Measurements from ENCODE around the gene PPP2R3A. TPM values are rescaled to one million over a fixed set of nuclear protein-coding genes. Genes with fewer than 3 reads are reported as not detected.

The PPP2R3A gene
- total and polyA plus RNA-seq, 2 donors (not counting 3 experiments of a cell fraction or from before 2014, with no cell fraction given): 3.3 to 14.6 TPM

GRCh38 chr3:136070334-136070733, 104.8 kb downstream of the PPP2R3A start:
- BruUV-seq (replicated peaks): no TSS peak
- ChIA-PET CTCF (interaction anchor here (1.2 to 5.7 kb wide), 5 partner anchors 9 to 944 kb away, joined by 3 to 62 read pairs (median 3); partner anchors contain the start of gene STAG1), POLR2A (interaction anchor here (0.6 kb wide), 1 partner anchor 1584 kb away, joined by 4 read pairs; the partner anchor contains the start of genes ANAPC13 and CEP63)
- H2AFZ ChIP-seq (ENCODE audit: low read depth, low read length): no peak overlapping the region
- no peaks in the 10 kb centered on the region for H4K20me1 ChIP-seq (replicated peaks; ENCODE audit: control insufficient read depth, extremely low read depth, insufficient read depth, low read length)
- DNase-seq (ENCODE audit: low read depth, low spot score) (no peak), FAIRE-seq (no peak)
- H3K4me3 ChIP-seq (replicated peaks in 1 of 3; ENCODE audit: insufficient read depth in 1 of 3, low read depth in 1 of 3, low read length in 3 of 3): no peak overlapping the region
- no peak overlapping the region for H3K9ac ChIP-seq (replicated peaks; ENCODE audit: extremely low read depth, insufficient read depth, low read length)
- intact Hi-C loops (cut with micrococcal nuclease): loop anchor here (10.0 kb wide), 1 partner anchor 474 kb away; no protein-coding TSS in a partner anchor
- no peaks in the 10 kb centered on the region for H3K79me2 ChIP-seq (ENCODE audit: control insufficient read depth, insufficient read depth, low read length)
- dilution Hi-C loops (cut with MboI; ENCODE audit: extremely low pct_ligation_motif_present, low sequenced_read_pairs): no loop called here
- H3K4me1 ChIP-seq (ENCODE audit: control insufficient read depth, extremely low read depth, insufficient read depth, low read length): peaks cover 2% of the 10 kb centered on the region
- no peaks in the 10 kb centered on the region for H3K9me3 ChIP-seq (replicated peaks; ENCODE audit: control insufficient read depth, insufficient read depth, low read length)
- no peak overlapping the region for H3K4me2 ChIP-seq (ENCODE audit: insufficient read depth, low read length)
- H3K27me3 ChIP-seq (ENCODE audit: control insufficient read depth in 2 of 2, insufficient read depth in 2 of 2, low read length in 2 of 2): no peaks in the 10 kb centered on the region
- H3K27ac ChIP-seq (ENCODE audit: insufficient read depth, low read depth, low read length): no peak overlapping the region
- no peaks in the 10 kb centered on the region for H3K9me1 ChIP-seq (replicated peaks; ENCODE audit: control insufficient read depth, extremely low read depth, insufficient read depth, low read length)
- TF ChIP-seq, protein P1, sequence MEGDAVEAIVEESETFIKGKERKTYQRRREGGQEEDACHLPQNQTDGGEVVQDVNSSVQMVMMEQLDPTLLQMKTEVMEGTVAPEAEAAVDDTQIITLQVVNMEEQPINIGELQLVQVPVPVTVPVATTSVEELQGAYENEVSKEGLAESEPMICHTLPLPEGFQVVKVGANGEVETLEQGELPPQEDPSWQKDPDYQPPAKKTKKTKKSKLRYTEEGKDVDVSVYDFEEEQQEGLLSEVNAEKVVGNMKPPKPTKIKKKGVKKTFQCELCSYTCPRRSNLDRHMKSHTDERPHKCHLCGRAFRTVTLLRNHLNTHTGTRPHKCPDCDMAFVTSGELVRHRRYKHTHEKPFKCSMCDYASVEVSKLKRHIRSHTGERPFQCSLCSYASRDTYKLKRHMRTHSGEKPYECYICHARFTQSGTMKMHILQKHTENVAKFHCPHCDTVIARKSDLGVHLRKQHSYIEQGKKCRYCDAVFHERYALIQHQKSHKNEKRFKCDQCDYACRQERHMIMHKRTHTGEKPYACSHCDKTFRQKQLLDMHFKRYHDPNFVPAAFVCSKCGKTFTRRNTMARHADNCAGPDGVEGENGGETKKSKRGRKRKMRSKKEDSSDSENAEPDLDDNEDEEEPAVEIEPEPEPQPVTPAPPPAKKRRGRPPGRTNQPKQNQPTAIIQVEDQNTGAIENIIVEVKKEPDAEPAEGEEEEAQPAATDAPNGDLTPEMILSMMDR (IDR thresholded peaks at IDR 0.05; ENCODE audit: extremely low read depth in 1 of 2, insufficient read depth in 1 of 2, low read depth in 1 of 2, low read length in 2 of 2): no peak
- TF ChIP-seq GATA2 (IDR thresholded peaks at IDR 0.05; ENCODE audit: insufficient read depth, insufficient read length, low read depth, low read length): no peak
- no peak for TF ChIP-seq POLR2AphosphoS5 (IDR thresholded peaks at IDR 0.05; ENCODE audit: insufficient read depth, low read depth, low read length)
- TF ChIP-seq EZH2 (IDR thresholded peaks at IDR 0.05; ENCODE audit: borderline replicate concordance, low read depth, low read length, severe bottlenecking): no peak
- TF ChIP-seq JUN (IDR thresholded peaks at IDR 0.05; ENCODE audit: borderline replicate concordance, insufficient read depth, insufficient read length, low read depth): no peak
- no peaks in the 10 kb centered on the region for H3K36me3 ChIP-seq (ENCODE audit: control insufficient read depth in 2 of 2, extremely low read depth in 1 of 2, insufficient read depth in 2 of 2, low read length in 2 of 2)

Measured in endothelial cell of umbilical vein (primary cell).